SK-N-DZ (cell line): ENCODE results near the gene MAP3K14.
A peak's percentile ranks its signal among the peaks of the same experiment; 100 is the strongest.
"Not testable (repeated sequence)": the region's sequence is repeated elsewhere in the genome, so short reads cannot be mapped to it uniquely, and the experiment has no call there.

ENCODE experiments used
- DNase-seq: peaks from one replicate; pipeline ENCODE4 v3.0.0-alpha.2; 2015; ENCODE audit warnings: low spot score

The MAP3K14 gene

GRCh38 chr17:45302220-45302619 is 14.6 kb downstream of the MAP3K14 start:
- DNase-seq, result not testable (repeated sequence)

DNA sequence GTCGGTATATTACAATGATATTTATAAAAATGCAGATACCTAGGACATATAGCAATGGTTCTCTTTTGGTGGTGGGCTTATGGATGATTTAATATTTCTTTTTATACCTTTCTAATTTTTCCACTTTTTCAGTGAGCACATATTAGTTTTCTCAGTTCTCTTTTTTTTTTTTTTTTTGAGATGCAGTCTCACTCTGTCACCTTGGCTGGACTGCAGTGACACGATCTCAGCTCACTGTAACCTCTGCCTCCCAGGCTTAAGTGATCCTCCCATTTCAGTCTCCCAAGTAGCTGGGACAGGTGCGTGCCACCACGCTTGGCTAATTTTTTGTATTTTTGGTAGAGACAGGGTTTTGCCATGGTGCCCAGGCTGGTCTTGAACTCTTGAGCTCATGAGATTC is 15.1 kb downstream of the MAP3K14 start:
- DNase-seq, result no peak

GRCh38 chr17:45300060-45300751 is 16.6 kb downstream of the MAP3K14 start:
- no peak for DNase-seq

DNA sequence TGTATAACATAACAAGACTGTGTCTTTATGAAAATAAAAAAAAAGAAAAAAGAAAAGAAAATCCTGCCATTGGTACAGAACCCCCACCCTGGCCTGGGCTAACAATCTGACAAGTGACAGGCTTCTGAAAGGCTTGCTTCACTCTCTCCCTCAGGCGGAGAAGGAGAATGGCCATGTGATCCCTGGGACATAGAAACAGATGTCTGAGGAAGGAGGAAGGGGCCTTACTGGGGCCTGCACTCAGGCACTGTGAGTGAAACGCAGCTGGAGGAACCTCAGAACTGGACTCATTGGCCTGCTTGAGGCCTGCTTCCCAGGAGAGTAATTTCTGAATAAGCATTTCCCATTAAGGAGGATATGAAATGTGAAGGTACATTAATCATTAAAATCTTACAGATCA is 17.5 kb downstream of the MAP3K14 start:
- peak; percentile 34 for DNase-seq

- DNase-seq, result no peak
These were observed 18.1 kb downstream of the MAP3K14 start for GRCh38 chr17:45298546-45299285.

GRCh38 chr17:45296833-45297124 is 20.0 kb downstream of the MAP3K14 start:
- DNase-seq, result no peak

DNA sequence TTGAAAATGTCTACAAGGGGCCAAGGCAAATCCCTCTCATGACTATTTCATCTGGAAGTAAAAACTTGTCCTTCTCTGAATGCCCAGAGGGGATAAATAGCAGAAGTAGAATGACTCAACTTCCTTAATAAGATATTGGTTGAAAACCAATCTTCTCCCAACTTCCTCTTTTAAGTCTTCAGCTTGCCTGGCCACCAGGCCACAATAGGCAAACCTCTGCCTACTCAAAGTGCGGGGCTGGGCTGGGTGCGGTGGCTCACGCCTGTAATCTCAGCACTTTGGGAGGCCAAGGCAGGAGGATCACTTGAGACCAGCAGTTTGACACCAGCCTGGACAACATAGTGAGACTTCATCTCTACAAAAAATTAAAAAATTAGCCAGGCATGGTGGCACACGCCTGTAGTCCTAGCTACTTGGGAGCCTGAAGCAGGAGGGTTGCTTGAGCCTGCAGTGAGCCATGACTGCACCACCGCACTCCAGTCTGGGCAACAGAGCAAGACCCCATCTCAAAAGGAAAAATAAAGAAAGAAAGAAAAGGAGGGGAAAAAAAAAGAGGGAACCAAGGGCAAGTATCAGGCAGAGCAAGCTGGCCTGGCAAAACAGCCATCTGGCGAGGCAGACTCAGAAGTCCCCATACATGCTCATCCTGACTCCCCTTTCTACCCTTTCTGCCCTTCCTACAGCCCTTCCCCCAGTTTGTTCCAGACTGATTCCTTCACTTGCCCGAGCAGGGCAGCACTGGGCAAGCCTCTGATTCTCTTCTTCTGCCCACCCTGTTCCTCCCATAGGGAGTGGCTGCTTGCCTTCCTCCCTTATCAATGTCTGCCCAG is 20.6 kb downstream of the MAP3K14 start:
- no peak for DNase-seq

DNA sequence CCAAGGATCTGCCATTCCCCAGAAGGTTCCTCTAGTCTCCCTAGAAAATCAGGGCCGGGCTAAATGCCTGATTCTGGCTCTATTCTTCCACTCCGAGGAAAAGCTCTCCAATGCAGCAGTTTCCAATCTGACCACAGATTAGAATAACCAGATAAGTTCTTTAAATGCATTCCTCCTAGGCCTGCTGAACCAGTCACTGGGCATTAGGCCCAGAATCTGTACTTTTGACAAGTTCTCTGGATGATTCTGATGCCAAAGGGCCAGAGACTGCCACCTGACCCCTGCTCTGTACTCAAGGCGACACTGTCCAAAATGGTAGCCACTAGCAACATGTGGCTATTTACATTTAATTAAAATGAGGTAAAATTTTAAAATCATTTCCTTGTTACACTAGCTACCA is 22.3 kb downstream of the MAP3K14 start:
- no peak for DNase-seq

DNA sequence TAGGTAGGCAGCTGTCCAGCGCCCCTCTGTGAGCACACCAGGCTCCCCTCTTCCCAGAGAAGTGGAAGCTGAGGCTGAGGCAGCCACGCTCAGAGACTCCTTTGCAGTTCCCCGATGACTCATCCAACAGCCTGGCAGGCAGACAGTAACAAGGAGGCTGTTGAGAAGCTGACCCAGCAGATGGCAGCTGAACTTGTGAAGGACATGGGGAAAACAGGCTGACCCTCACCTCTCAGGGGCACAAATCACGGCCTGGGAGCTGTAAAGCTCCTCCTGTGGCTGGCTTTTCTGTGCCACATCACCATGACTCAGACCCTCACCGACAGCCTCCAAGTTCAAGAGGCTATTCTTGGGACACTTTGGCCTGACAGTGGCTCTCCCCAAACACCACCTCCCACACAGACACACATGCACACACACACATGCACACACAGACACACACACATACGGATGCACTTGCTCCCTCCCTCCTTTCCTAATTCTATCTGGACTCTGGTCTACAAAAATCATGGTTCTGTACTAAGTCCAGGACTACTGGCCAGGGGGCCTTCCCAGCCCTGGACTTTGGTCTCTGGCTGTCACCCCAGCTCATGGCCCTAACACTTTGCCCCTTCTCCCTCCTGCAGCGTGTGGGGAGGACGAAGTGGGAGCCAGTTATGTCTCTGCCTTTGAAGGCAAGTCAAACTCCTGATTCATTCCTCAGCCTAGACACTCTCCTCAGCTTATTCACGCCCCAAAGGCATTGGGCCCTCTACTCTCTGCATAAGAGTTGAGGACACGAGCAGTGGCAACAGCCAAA is 23.2 kb downstream of the MAP3K14 start:
- DNase-seq, result no peak

- DNase-seq, result no peak
These were observed 24.0 kb downstream of the MAP3K14 start for GRCh38 chr17:45292696-45293412.

DNA sequence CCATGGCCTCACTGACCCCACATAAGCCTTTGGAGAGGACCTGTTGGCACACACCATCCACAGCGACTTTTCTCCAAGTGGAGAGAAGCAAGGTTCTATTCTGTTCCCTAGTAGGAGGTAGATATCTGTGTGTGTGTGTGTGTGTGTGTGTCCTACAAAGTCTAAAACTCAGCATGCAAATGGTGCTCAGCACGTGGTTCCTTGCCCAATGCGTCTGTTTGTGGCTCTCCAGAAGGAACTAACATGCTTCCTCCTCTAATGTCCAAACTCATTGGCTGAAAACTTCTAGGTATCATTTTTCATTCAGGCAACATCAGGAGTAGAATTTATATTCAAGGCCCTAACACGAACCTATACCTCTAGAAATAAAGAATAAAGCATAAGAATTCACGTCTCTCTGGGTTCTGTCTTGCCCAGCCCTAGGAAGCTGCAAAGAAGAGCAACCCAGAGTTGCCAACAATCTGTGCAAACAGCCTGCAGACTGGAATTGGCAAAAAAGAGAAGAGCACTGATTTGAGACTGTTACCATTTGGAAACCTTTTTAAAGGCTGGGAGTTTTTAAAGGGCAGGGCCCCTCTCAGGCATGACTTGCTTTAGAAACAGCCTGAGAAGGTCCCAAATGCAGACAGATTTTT is 25.5 kb downstream of the MAP3K14 start:
- DNase-seq, result no peak

GRCh38 chr17:45290269-45290765 is 26.5 kb downstream of the MAP3K14 start:
- no peak for DNase-seq

DNA sequence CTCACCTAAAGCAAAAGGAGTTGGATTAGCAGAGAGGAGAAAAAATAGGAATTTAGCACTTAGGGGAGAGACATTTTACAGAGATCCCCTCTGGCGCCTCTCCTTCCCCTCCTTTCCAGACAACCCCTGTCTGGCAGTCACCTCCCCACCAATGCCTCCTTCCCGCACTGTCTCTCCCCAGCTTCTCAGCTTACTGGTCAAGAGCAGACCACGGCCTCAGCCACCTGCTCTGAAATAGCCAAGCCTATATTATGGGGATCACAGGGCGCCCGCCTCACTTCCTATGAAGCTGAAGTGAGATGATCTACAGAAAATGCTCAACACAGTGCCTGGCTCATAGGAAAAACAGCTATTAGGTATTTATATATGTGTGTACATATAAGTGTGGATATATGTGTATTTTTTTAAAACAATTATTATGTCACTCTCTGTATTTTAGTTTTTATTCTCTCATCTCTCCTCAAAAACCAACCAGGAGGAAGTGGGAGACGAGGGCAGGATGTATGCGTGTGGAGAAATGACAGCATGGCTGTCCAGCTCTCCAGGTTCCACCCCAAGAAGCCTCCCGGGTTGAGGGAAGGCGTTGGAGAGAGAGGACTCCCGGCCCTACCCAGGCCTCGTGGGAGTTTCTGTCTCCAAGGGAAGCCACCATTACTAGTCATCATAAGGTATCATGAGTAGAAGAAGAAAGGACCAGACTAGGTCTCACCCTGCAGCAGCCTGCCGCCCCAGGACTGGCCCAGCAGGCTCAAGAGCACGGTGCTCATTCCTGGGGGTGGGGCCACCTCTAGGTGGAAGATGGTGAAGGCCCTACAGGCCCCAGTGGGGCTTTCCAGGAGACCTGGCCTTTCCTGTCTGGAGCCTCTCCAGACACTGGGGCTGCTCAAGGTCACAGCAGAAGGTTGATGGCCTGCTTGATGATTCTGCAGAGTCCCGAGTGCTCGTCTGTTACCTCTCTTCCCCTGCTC is 27.2 kb downstream of the MAP3K14 start:
- no peak for DNase-seq

GRCh38 chr17:45288825-45289224 is 28.0 kb downstream of the MAP3K14 start:
- DNase-seq, result no peak

- no peak for DNase-seq
These were observed 29.0 kb downstream of the MAP3K14 start for GRCh38 chr17:45287526-45288500.

DNA sequence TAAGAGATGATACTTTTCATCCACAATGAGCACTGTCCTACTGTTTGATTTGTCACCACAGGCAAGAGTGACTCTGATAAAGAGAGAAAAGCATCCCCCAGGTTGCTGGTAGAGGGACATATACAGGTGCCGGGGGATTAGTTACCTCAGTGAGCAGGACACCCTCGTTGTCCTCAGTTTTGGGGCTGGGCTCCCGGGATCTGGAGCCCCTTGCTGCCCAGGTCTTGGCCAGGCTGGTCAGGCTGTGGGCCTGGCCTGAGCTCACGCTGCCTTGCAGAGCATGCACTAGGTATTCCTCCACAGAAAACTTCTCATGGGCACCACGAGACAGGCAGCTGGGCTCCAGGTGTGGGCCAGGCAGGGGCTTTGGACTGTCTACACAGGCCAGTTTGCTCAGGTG is 30.5 kb downstream of the MAP3K14 start:
- DNase-seq, result no peak

GRCh38 chr17:45284176-45285140 is 32.4 kb downstream of the MAP3K14 start:
- DNase-seq, result no peak
